HCT116 (cell line): Measurements from ENCODE around the gene C16orf78. TPM values are rescaled to one million over a fixed set of nuclear protein-coding genes. Genes with fewer than 3 reads are reported as not detected.

Experiments
- ATAC-seq: fragments of 200-7000 bp; cut with Tn5 transposase; 2 replicates; pipeline ENCODE4 v1.9.1; 2020; ENCODE audit warnings: mild to moderate bottlenecking, moderate library complexity
- BruUV-seq: library from RNA; stranded (reverse); fragments of 400-500 nt; replicated peaks from 2 replicates; lab custom pipeline; 2021; lab: Mats Ljungman, UMichigan
- CTCF ChIA-PET: fragments of 300-600 bp; sonication (Branson Sonifier 250); formaldehyde crosslinking; loops from one replicate; lab custom pipeline; 2021; ENCODE audit warnings: antibody characterized with exemption; lab: Charles Lee
- POLR2A ChIA-PET: fragments of 300-600, 350-600 bp; sonication (Branson Sonifier 250); formaldehyde crosslinking; loops from one replicate; lab custom pipeline; 2021; ENCODE audit warnings: antibody characterized with exemption; lab: Charles Lee
- RAD21 ChIA-PET, 2 experiments: fragments of 300-600 bp; sonication (Branson Sonifier 250); formaldehyde crosslinking; loops; one replicate each; lab custom pipeline; 2023; ENCODE audit warnings: low total read pairs in 2 of 2; ENCODE audit not compliant: uncharacterized antibody in 2 of 2, unreplicated experiment in 2 of 2, low non-redundant PET in 1 of 2; lab: Charles Lee
- DNase-seq: peaks from one replicate; pipeline ENCODE4 v3.0.0-alpha.2; 2010; ENCODE audit warnings: low read depth, low spot score
- H2AFZ ChIP-seq: fragments of 200-600 bp; shearing (Covaris generic), sonication (generic); 2 replicates; pipeline ENCODE4 v1.6.1; 2017; ENCODE audit warnings: low read depth, mixed run types, mixed read lengths, antibody characterized with exemption, low read length; ENCODE audit not compliant: poor library complexity, severe bottlenecking
- H3K27ac ChIP-seq: 2 replicates; pipeline ENCODE4 v1.5.1; 2012; ENCODE audit warnings: low read depth, low read length
- H3K27me3 ChIP-seq: fragments of 200-600 bp; sonication (generic); 2 replicates; pipeline ENCODE4 v1.6.1; 2016; ENCODE audit warnings: mixed run types, low read length, mixed read lengths; ENCODE audit not compliant: insufficient read depth
- H3K36me3 ChIP-seq, 2 experiments: fragments of 200-500 bp in 1 of 2; fragments of 200-600 bp in 1 of 2; sonication (Bioruptor generic) in 1 of 2; sonication (generic) in 1 of 2; 2 replicates each; pipeline versions ENCODE4 v1.5.1 to v1.6.1; 2014 to 2016; ENCODE audit warnings: low read length in 2 of 2, inconsistent platforms in 1 of 2, mixed read lengths in 1 of 2, mixed run types in 1 of 2; ENCODE audit not compliant: insufficient read depth in 2 of 2, control insufficient read depth in 1 of 2
- H3K4me1 ChIP-seq, 2 experiments: fragments of 200-600 bp in 1 of 2; sonication (generic) in 1 of 2; 2 replicates each; pipeline versions ENCODE4 v1.5.1 to v1.6.1; 2012 to 2017; ENCODE audit warnings: low read length in 2 of 2, inconsistent platforms in 1 of 2, mild to moderate bottlenecking in 1 of 2, mixed read lengths in 1 of 2, mixed run types in 1 of 2, moderate library complexity in 1 of 2; ENCODE audit not compliant: insufficient read depth in 2 of 2, control insufficient read depth in 1 of 2
- H3K4me2 ChIP-seq: fragments of 200-600 bp; sonication (generic); 2 replicates; pipeline ENCODE4 v1.6.1; 2017; ENCODE audit warnings: mixed run types, low read length, mixed read lengths
- H3K4me3 ChIP-seq, 2 experiments: fragments of 200-600 bp in 1 of 2; sonication (generic) in 1 of 2; replicated peaks in 1 of 2; 2 replicates each; pipeline ENCODE4 v1.5.1; 2011 to 2016; ENCODE audit warnings: low read length in 2 of 2, control low read depth in 1 of 2, low read depth in 1 of 2, mild to moderate bottlenecking in 1 of 2, mixed read lengths in 1 of 2, mixed run types in 1 of 2
- H3K79me2 ChIP-seq: fragments of 200-600 bp; sonication (generic); 2 replicates; pipeline ENCODE4 v1.6.1; 2017; ENCODE audit warnings: mild to moderate bottlenecking, mixed run types, low read length, moderate library complexity, mixed read lengths; ENCODE audit not compliant: insufficient read depth
- H3K9ac ChIP-seq: fragments of 200-600 bp; sonication (generic); 2 replicates; pipeline ENCODE4 v1.6.1; 2016; ENCODE audit warnings: low read length, mixed read lengths
- H3K9me2 ChIP-seq: fragments of 200-600 bp; sonication (generic), shearing (Covaris generic); 2 replicates; pipeline ENCODE4 v1.6.1; 2017; ENCODE audit warnings: mixed run types, mild to moderate bottlenecking, moderate library complexity; ENCODE audit not compliant: insufficient read depth
- H3K9me3 ChIP-seq, 2 experiments: fragments of 200-500 bp in 1 of 2; fragments of 200-600 bp in 1 of 2; sonication (Bioruptor generic) in 1 of 2; sonication (generic) in 1 of 2; 2 replicates each; pipeline ENCODE4 v1.6.1; 2014 to 2017; ENCODE audit warnings: low read length in 2 of 2, mixed read lengths in 2 of 2, inconsistent platforms in 1 of 2, low read depth in 1 of 2, mild to moderate bottlenecking in 1 of 2, mixed run types in 1 of 2, moderate library complexity in 1 of 2; ENCODE audit not compliant: control insufficient read depth in 1 of 2, insufficient read depth in 1 of 2
- H4K20me1 ChIP-seq: fragments of 200-600 bp; sonication (generic), shearing (Covaris generic); 2 replicates; pipeline ENCODE4 v1.6.1; 2017; ENCODE audit warnings: mixed run types, mild to moderate bottlenecking, moderate library complexity; ENCODE audit not compliant: insufficient read depth
- CBX3 ChIP-seq: IDR thresholded peaks from 2 replicates; pipeline ENCODE4 v1.6.1; 2012; ENCODE audit warnings: low read depth
- CTCF ChIP-seq, 3 experiments: fragments of 200-600 bp in 1 of 3; sonication (generic) in 1 of 3; IDR thresholded peaks in 2 of 3; conservative IDR thresholded peaks in 1 of 3; 2 replicates each; pipeline ENCODE4 v1.5.1; 2012 to 2017; ENCODE audit warnings: low read depth in 2 of 3, low read length in 2 of 3, antibody characterized with exemption in 1 of 3, borderline replicate concordance in 1 of 3, control low read depth in 1 of 3, mild to moderate bottlenecking in 1 of 3, mixed read lengths in 1 of 3, mixed run types in 1 of 3, moderate library complexity in 1 of 3; ENCODE audit not compliant: insufficient read depth in 1 of 3
- EGR1 ChIP-seq: IDR thresholded peaks from 2 replicates; pipeline ENCODE4 v1.6.1; 2012; ENCODE audit warnings: low read depth
- ELF1 ChIP-seq: IDR thresholded peaks from 2 replicates; pipeline ENCODE4 v1.6.1; 2012; ENCODE audit warnings: low read depth, borderline replicate concordance
- EZH2 ChIP-seq: fragments of 200-600 bp; sonication (generic); IDR thresholded peaks from 2 replicates; pipeline ENCODE4 v1.6.1; 2017; ENCODE audit warnings: antibody characterized with exemption, mixed run types
- EZH2phosphoT487 ChIP-seq: fragments of 200-600 bp; IDR thresholded peaks from 2 replicates; pipeline ENCODE4 v1.6.1; 2018; ENCODE audit warnings: antibody characterized with exemption, borderline replicate concordance
- FOSL1 ChIP-seq: IDR thresholded peaks from 2 replicates; pipeline ENCODE4 v1.6.1; 2012; ENCODE audit warnings: low read depth
- MAX ChIP-seq: IDR thresholded peaks from 2 replicates; pipeline ENCODE4 v1.6.1; 2012
- POLR2A ChIP-seq: IDR thresholded peaks from 2 replicates; pipeline ENCODE4 v1.7.0; 2011; ENCODE audit warnings: borderline replicate concordance; ENCODE audit not compliant: insufficient read depth, insufficient read length; ENCODE audit errors: extremely low read depth
- POLR2AphosphoS5 ChIP-seq: IDR thresholded peaks from 2 replicates; pipeline ENCODE4 v1.6.1; 2011; ENCODE audit warnings: mild to moderate bottlenecking, low read depth, low read length, moderate library complexity
- REST ChIP-seq: IDR thresholded peaks from 2 replicates; pipeline ENCODE4 v1.6.1; 2012; ENCODE audit warnings: low read depth
- SIN3A ChIP-seq: IDR thresholded peaks from 2 replicates; pipeline ENCODE4 v1.6.1; 2012; ENCODE audit warnings: low read depth
- SRF ChIP-seq: IDR thresholded peaks from 2 replicates; pipeline ENCODE4 v1.6.1; 2012; ENCODE audit warnings: low read depth
- TCF7L2 ChIP-seq: IDR thresholded peaks from 2 replicates; pipeline ENCODE4 v1.7.0; 2011; ENCODE audit warnings: borderline replicate concordance, inconsistent platforms; ENCODE audit not compliant: insufficient read depth, insufficient read length; ENCODE audit errors: extremely low read depth
- YY1 ChIP-seq: IDR thresholded peaks from 2 replicates; pipeline ENCODE4 v1.6.1; 2011; ENCODE audit warnings: low read length, low read depth, moderate library complexity, mild to moderate bottlenecking; ENCODE audit not compliant: insufficient replicate concordance; ENCODE audit errors: extremely low read depth
- ZFX ChIP-seq: fragments of 450-650 bp; IDR thresholded peaks from 2 replicates; pipeline ENCODE4 v1.6.1; 2017
- ZNF274 ChIP-seq: fragments of 200-500 bp; sonication (Bioruptor generic); IDR thresholded peaks from 2 replicates; pipeline ENCODE4 v1.6.1; 2014; ENCODE audit warnings: mild to moderate bottlenecking, low read depth, low read length, inconsistent platforms
- intact Hi-C: fragments of 100-400 bp; cut with micrococcal nuclease; formaldehyde crosslinking; loops from 2 replicates; pipeline ENCODE4 v1.10.0; 2022
- total RNA-seq: library from RNA; stranded (reverse); gene quantifications from one replicate; pipeline ENCODE4 v1.2.1, GENCODE V29; 2021; ENCODE audit not compliant: unreplicated experiment

C16orf78 gene
- total RNA-seq, 1 experiment from 2014 or later, result not detected

GRCh38 chr16:49411121-49411970 is 37.7 kb downstream of the C16orf78 start:
- Histone ChIP-seq H4K20me1 (no peaks in the 10 kb centered on the region), H2AFZ (no peak overlapping the region), H3K27me3 (0 out of 2 replicates have a peak, but pooled peaks cover 2% of the 10 kb centered on the region), H3K4me2 (no peak overlapping the region), H3K4me1 (peaks cover 0 to 10% of the 10 kb centered on the region in 2 experiments; a peak in 2 of 4 replicates), H3K4me3 (no peak overlapping the region), H3K9ac (no peak overlapping the region), H3K9me2 (no peaks in the 10 kb centered on the region), H3K9me3 (no peaks in the 10 kb centered on the region), H3K79me2 (no peaks in the 10 kb centered on the region), H3K27ac (no peak overlapping the region), H3K36me3 (no peaks in the 10 kb centered on the region)
- BruUV-seq, result no TSS peak
- DNase-seq (no peak), ATAC-seq (no peak)
- ChIA-PET RAD21 (no interaction called here), POLR2A (no interaction called here), CTCF (no interaction called here)
- intact Hi-C loops, result loop anchor here (5.0 kb wide), 1 partner anchor 511 kb away; no protein-coding TSS in a partner anchor
- TF ChIP-seq SIN3A (no peak), FOSL1 (no peak), REST (no peak), POLR2AphosphoS5 (no peak), EZH2 (no peak), ZFX (no peak), CBX3 (no peak), POLR2A (no peak), SRF (no peak), MAX (no peak), ELF1 (no peak), EGR1 (no peak), EZH2phosphoT487 (no peak), YY1 (no peak), TCF7L2 (no peak), CTCF (IDR thresholded peaks at IDR 0.05 in 2 of 3, conservative IDR thresholded peaks at IDR 0.05 in 1 of 3; ENCODE audit: borderline replicate concordance in 1 of 3, insufficient read depth in 1 of 3, low read depth in 2 of 3, low read length in 2 of 3) (no peak), ZNF274 (no peak)
